Small intestine (tissue), 7 donors: ENCODE results near the gene ZNF207. TPM values are rescaled to one million over a fixed set of nuclear protein-coding genes. Genes with fewer than 3 reads are reported as not detected.

ENCODE experiments used
- DNase-seq, 2 donors: peaks; one replicate each; pipeline versions ENCODE4 v3.0.0 to v3.0.0-alpha.2; 2013
- FAIRE-seq: peaks from 2 replicates; lab custom pipeline; 2012; peaks lifted over from hg19 to GRCh38; lab: Jason Lieb, UNC
- H3K27ac ChIP-seq, 3 donors: one replicate each; pipeline ENCODE4 v1.5.1; 2013; ENCODE audit warnings: low read length in 2 of 3, mild to moderate bottlenecking in 2 of 3, control low read depth in 1 of 3, inconsistent platforms in 1 of 3, low read depth in 1 of 3, moderate library complexity in 1 of 3
- H3K27me3 ChIP-seq, 3 donors: one replicate each; pipeline ENCODE4 v1.6.1; 2013; ENCODE audit warnings: low read length in 3 of 3, inconsistent platforms in 1 of 3; ENCODE audit not compliant: control insufficient read depth in 3 of 3, insufficient read depth in 3 of 3
- H3K36me3 ChIP-seq, 3 donors: one replicate each; pipeline ENCODE4 v1.6.1; 2013; ENCODE audit warnings: low read length in 3 of 3, inconsistent platforms in 1 of 3, low read depth in 1 of 3, mild to moderate bottlenecking in 1 of 3, moderate library complexity in 1 of 3; ENCODE audit not compliant: control insufficient read depth in 3 of 3, insufficient read depth in 2 of 3
- H3K4me1 ChIP-seq, 3 donors: one replicate each; pipeline ENCODE4 v1.6.1; 2013; ENCODE audit warnings: low read length in 2 of 3, inconsistent platforms in 1 of 3, low read depth in 1 of 3, mild to moderate bottlenecking in 1 of 3, moderate library complexity in 1 of 3; ENCODE audit not compliant: control insufficient read depth in 3 of 3, insufficient read depth in 2 of 3
- H3K4me3 ChIP-seq, 3 donors: one replicate each; pipeline ENCODE4 v1.5.1; 2013; ENCODE audit warnings: low read length in 3 of 3, control low read depth in 1 of 3, inconsistent platforms in 1 of 3, low read depth in 1 of 3, mild to moderate bottlenecking in 1 of 3, moderate library complexity in 1 of 3
- H3K9me3 ChIP-seq, 2 donors: one replicate each; pipeline ENCODE4 v1.6.1; 2013; ENCODE audit warnings: low read depth in 1 of 2, low read length in 1 of 2; ENCODE audit not compliant: control insufficient read depth in 2 of 2, insufficient read depth in 1 of 2
- WGBS, 3 donors: extraction: QIAGEN DNeasy Blood & Tissue Kit; methylation state at CpG; one replicate each; pipeline ENCODE4 v1.1.7; 2013; 5-methylcytosine and 5-hydroxymethylcytosine counted together
- polyA plus RNA-seq, 4 donors: library from polyadenylated mRNA; stranded (reverse) in 3 of 4; unstranded in 1 of 4; fragments of 200-250 nt in 3 of 4; fragments of 120-200 nt in 1 of 4; gene quantifications; one replicate each; pipeline versions ENCODE4 v1.2.1 to v1.2.3, GENCODE V29; 2013
- donor health status: healthy with polysubstance abuse.
- donor health status: control.
- donor health status: control.
- donor health status: Bipolar disorder and iron deficiency.
- donor health status: healthy.

Gene ZNF207
- polyA plus RNA-seq, 4 donors, result 50.8 to 175 (median 64.2) TPM

- DNase-seq (no peak), FAIRE-seq (no peak)
- H3K4me1 ChIP-seq, result peaks cover 5 to 18% (median 7%) of the 10 kb centered on the region in 3 donors
- 54 to 56% (median 55%) methylated on average over 6 of the region's 6 CpGs for WGBS, 3 donors
- H3K36me3 ChIP-seq, result peaks cover 17 to 58% (median 23%) of the 10 kb centered on the region in 3 donors
- no peak overlapping the region for H3K4me3 ChIP-seq
- H3K9me3 ChIP-seq, result no peaks in the 10 kb centered on the region
- H3K27me3 ChIP-seq, result no peaks in the 10 kb centered on the region
- H3K27ac ChIP-seq, result no peak overlapping the region
Measured at GRCh38 chr17:32355649-32356377, 5.9 kb downstream of the ZNF207 start.

GRCh38 chr17:32356378-32356743 is 6.4 kb downstream of the ZNF207 start:
- no peaks in the 10 kb centered on the region for H3K27me3 ChIP-seq
- H3K9me3 ChIP-seq, result no peaks in the 10 kb centered on the region
- peaks cover 17 to 59% (median 23%) of the 10 kb centered on the region in 3 donors for H3K36me3 ChIP-seq
- WGBS, 3 donors, result 84 to 96% (median 92%) methylated on average over 3 of the region's 3 CpGs
- DNase-seq, result no peak
- peaks cover 5 to 18% (median 7%) of the 10 kb centered on the region in 3 donors for H3K4me1 ChIP-seq
- no peak for FAIRE-seq
- H3K27ac ChIP-seq, result no peak overlapping the region
- no peak overlapping the region for H3K4me3 ChIP-seq

GRCh38 chr17:32356750-32357149 is 6.8 kb downstream of the ZNF207 start:
- Histone ChIP-seq H3K36me3 (peaks cover 17 to 59% (median 23%) of the 10 kb centered on the region in 3 donors), H3K27ac (no peak overlapping the region), H3K9me3 (no peaks in the 10 kb centered on the region), H3K27me3 (no peaks in the 10 kb centered on the region), H3K4me1 (peaks cover 5 to 18% (median 7%) of the 10 kb centered on the region in 3 donors), H3K4me3 (no peak overlapping the region)
- FAIRE-seq, result no peak
- 94 to 99% (median 97%) methylated on average over 5 of the region's 5 CpGs for WGBS, 3 donors
- no peak for DNase-seq

GRCh38 chr17:32357615-32358014 is 7.7 kb downstream of the ZNF207 start:
- Histone ChIP-seq H3K4me3 (no peak overlapping the region), H3K27me3 (no peaks in the 10 kb centered on the region), H3K4me1 (peaks cover 4 to 18% (median 4%) of the 10 kb centered on the region in 3 donors), H3K36me3 (peaks cover 17 to 58% (median 26%) of the 10 kb centered on the region in 3 donors), H3K27ac (no peak overlapping the region), H3K9me3 (no peaks in the 10 kb centered on the region)
- no peak for DNase-seq
- FAIRE-seq, result no peak
- WGBS, 3 donors, result 66 to 78% (median 71%) methylated on average over 8 of the region's 8 CpGs

- no peak for FAIRE-seq
- Histone ChIP-seq H3K4me1 (no peaks in the 10 kb centered on the region), H3K27me3 (no peaks in the 10 kb centered on the region), H3K27ac (no peak overlapping the region), H3K9me3 (no peaks in the 10 kb centered on the region), H3K36me3 (peaks cover 25 to 58% (median 31%) of the 10 kb centered on the region in 3 donors), H3K4me3 (no peak overlapping the region)
- DNase-seq, result no peak
- 80 to 100% (median 97%) methylated on average over 1 of the region's 1 CpG for WGBS, 3 donors
Measured at GRCh38 chr17:32361270-32361669, 11.3 kb downstream of the ZNF207 start.

- no peak overlapping the region for H3K4me3 ChIP-seq
- no peaks in the 10 kb centered on the region for H3K9me3 ChIP-seq
- H3K27me3 ChIP-seq, result no peaks in the 10 kb centered on the region
- peaks cover 16 to 31% (median 21%) of the 10 kb centered on the region in 3 donors for H3K36me3 ChIP-seq
- no peak for FAIRE-seq
- DNase-seq, result no peak
- no peaks in the 10 kb centered on the region for H3K4me1 ChIP-seq
- no peak overlapping the region for H3K27ac ChIP-seq
- WGBS, 3 donors, result 60 to 79% (median 71%) methylated on average over 1 of the region's 1 CpG
Measured at GRCh38 chr17:32370426-32370825, 20.5 kb downstream of the ZNF207 start.

- no peak for FAIRE-seq
- H3K36me3 ChIP-seq, result peaks cover 0 to 11% (median 4%) of the 10 kb centered on the region in 3 donors
- H3K27me3 ChIP-seq, result no peaks in the 10 kb centered on the region
- H3K27ac ChIP-seq, result no peak overlapping the region
- no peak overlapping the region for H3K4me3 ChIP-seq
- WGBS, 3 donors, result 97 to 99% (median 98%) methylated on average over 5 of the region's 5 CpGs
- H3K4me1 ChIP-seq, result no peaks in the 10 kb centered on the region
- DNase-seq, result peak in 1 of 2 donors; percentile 10
- no peaks in the 10 kb centered on the region for H3K9me3 ChIP-seq
Measured at GRCh38 chr17:32382526-32383223, 32.7 kb downstream of the ZNF207 start.

GRCh38 chr17:32383926-32384434 is 34.0 kb downstream of the ZNF207 start:
- Histone ChIP-seq H3K27ac (no peak overlapping the region), H3K36me3 (peaks cover 0 to 16% (median 3%) of the 10 kb centered on the region in 3 donors), H3K27me3 (no peaks in the 10 kb centered on the region), H3K4me1 (no peaks in the 10 kb centered on the region), H3K9me3 (no peaks in the 10 kb centered on the region), H3K4me3 (no peak overlapping the region)
- 71 to 78% (median 75%) methylated on average over 1 of the region's 1 CpG for WGBS, 3 donors
- FAIRE-seq (no peak), DNase-seq (no peak)
